SK-N-SH treated with all-trans-retinoic acid at 6 μM for 48 hours (cell line): ENCODE data around the gene HIVEP3.

Experiments used
- ARNTL ChIP-seq: fragments of 450-650 bp; formaldehyde crosslinking; IDR thresholded peaks from 2 replicates; pipeline ENCODE4 v1.5.0; 2020; ENCODE audit warnings: low read depth, mild to moderate bottlenecking, moderate library complexity, borderline replicate concordance
- CREB5 ChIP-seq: fragments of 250-450 bp; sonication (Bioruptor Pico); IDR thresholded peaks from 2 replicates; pipeline ENCODE4 v1.5.1; 2020; ENCODE audit warnings: low read depth, mild to moderate bottlenecking, moderate library complexity
- CSDC2 ChIP-seq: fragments of 250-450 bp; sonication (Bioruptor Pico); IDR thresholded peaks from 2 replicates; pipeline ENCODE4 v1.5.0; 2020; ENCODE audit warnings: mild to moderate bottlenecking, moderate library complexity
- CSRNP3 ChIP-seq: fragments of 250-450 bp; sonication (Bioruptor Pico); IDR thresholded peaks from 2 replicates; pipeline ENCODE4 v1.5.1; 2021; ENCODE audit warnings: mild to moderate bottlenecking, moderate library complexity
- PATZ1 ChIP-seq: fragments of 250-450 bp; sonication (Bioruptor Pico); IDR thresholded peaks from 2 replicates; pipeline ENCODE4 v1.8.0; 2020; ENCODE audit warnings: mild to moderate bottlenecking, moderate library complexity, borderline replicate concordance
- TOX ChIP-seq: fragments of 250-450 bp; sonication (Bioruptor Pico); IDR thresholded peaks from 2 replicates; pipeline ENCODE4 v1.8.0; 2021; ENCODE audit warnings: mild to moderate bottlenecking, moderate library complexity, borderline replicate concordance
- ZFP3 ChIP-seq: fragments of 250-450 bp; sonication (Bioruptor Pico); IDR thresholded peaks from 2 replicates; pipeline ENCODE4 v1.5.0; 2020; ENCODE audit warnings: mild to moderate bottlenecking, moderate library complexity
- ZFP30 ChIP-seq: fragments of 450-650 bp; formaldehyde crosslinking; IDR thresholded peaks from 2 replicates; pipeline ENCODE4 v1.5.0; 2022; ENCODE audit warnings: mild to moderate bottlenecking, moderate library complexity
- ZNF565 ChIP-seq: fragments of 450-650 bp; formaldehyde crosslinking; conservative IDR thresholded peaks from 2 replicates; pipeline ENCODE4 v1.5.0; 2020; ENCODE audit warnings: low read depth, mild to moderate bottlenecking, moderate library complexity

- no peak for TF ChIP-seq ZFP3 (CRISPR knock-in tag)
- no peak for TF ChIP-seq ZFP30 (CRISPR knock-in tag)
- TF ChIP-seq TOX (CRISPR knock-in tag) = no peak
- no peak for TF ChIP-seq CSRNP3 (CRISPR knock-in tag)
- no peak for TF ChIP-seq PATZ1 (CRISPR knock-in tag)
- TF ChIP-seq CSDC2 (CRISPR knock-in tag) = no peak
- no peak for TF ChIP-seq ZNF565 (CRISPR knock-in tag)
- no peak for TF ChIP-seq CREB5 (CRISPR knock-in tag)
- TF ChIP-seq ARNTL (CRISPR knock-in tag) = no peak
These were observed 184.3 kb downstream of the HIVEP3 start for GRCh38 chr1:41734201-41734970.
